HL-60 (cell line): ENCODE data around the gene DNAJC6.

Experiments used
- DNase-seq, 2 experiments: peaks; one replicate each; pipeline ENCODE4 v3.0.0-alpha.2; 2010 to 2020; ENCODE audit warnings: low read depth in 1 of 2, low spot score in 1 of 2
- H3K27ac ChIP-seq: fragments of 250-450 bp; sonication (Bioruptor Pico); replicated peaks from 2 replicates; pipeline ENCODE4 v1.5.1; 2020; ENCODE audit warnings: mild to moderate bottlenecking, moderate library complexity
- H3K27me3 ChIP-seq: fragments of 250-450 bp; sonication (Bioruptor Pico); 2 replicates; pipeline ENCODE4 v1.5.1; 2021; ENCODE audit warnings: mild to moderate bottlenecking, moderate library complexity; ENCODE audit not compliant: insufficient read depth, poor library complexity, severe bottlenecking
- H3K4me3 ChIP-seq: replicated peaks from 2 replicates; pipeline ENCODE4 v1.5.1; 2011; ENCODE audit warnings: mild to moderate bottlenecking, control low read depth, low read length; ENCODE audit not compliant: insufficient read depth
- GABPA ChIP-seq: IDR thresholded peaks from 2 replicates; pipeline ENCODE4 v1.6.1; 2012; ENCODE audit warnings: low read depth
- POLR2AphosphoS5 ChIP-seq: IDR thresholded peaks from 2 replicates; pipeline ENCODE4 v1.6.1; 2012; ENCODE audit warnings: low read depth
- SPI1 ChIP-seq: IDR thresholded peaks from 2 replicates; pipeline ENCODE4 v1.6.1; 2012; ENCODE audit warnings: low read depth, mild to moderate bottlenecking, borderline replicate concordance
- TF ChIP-seq, protein P1 (sequence below): IDR thresholded peaks from 2 replicates; pipeline ENCODE4 v1.6.1; 2012; ENCODE audit warnings: low read depth; ENCODE audit not compliant: insufficient replicate concordance
- TF ChIP-seq, protein P2 (sequence below): IDR thresholded peaks from one replicate; pipeline ENCODE4 v1.5.1; 2011; ENCODE audit warnings: low read length, control low read depth, inconsistent platforms; ENCODE audit not compliant: insufficient read depth

Gene DNAJC6

DNA sequence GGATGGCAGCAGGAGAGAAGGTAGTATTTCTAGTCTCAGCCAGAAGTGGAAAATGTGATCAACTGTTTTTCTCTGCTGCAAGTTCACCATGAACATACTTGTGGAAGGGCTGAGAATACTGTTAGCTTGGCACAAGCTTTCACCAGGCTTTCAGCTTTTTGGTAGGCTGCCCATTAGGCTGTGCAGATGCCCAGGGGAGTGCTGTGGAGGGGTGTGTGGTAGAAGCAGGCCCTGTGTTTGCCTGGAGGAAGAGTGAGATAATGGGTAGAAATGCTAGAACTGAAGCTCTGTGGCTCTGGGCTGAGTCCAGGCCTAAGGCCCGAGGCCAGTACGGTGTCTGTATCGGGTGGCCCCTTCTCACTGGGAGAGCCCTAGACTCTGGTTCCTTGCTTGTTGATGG is 9.8 kb downstream of the DNAJC6 start:
- TF ChIP-seq SPI1 = no peak
- TF ChIP-seq, protein P1, sequence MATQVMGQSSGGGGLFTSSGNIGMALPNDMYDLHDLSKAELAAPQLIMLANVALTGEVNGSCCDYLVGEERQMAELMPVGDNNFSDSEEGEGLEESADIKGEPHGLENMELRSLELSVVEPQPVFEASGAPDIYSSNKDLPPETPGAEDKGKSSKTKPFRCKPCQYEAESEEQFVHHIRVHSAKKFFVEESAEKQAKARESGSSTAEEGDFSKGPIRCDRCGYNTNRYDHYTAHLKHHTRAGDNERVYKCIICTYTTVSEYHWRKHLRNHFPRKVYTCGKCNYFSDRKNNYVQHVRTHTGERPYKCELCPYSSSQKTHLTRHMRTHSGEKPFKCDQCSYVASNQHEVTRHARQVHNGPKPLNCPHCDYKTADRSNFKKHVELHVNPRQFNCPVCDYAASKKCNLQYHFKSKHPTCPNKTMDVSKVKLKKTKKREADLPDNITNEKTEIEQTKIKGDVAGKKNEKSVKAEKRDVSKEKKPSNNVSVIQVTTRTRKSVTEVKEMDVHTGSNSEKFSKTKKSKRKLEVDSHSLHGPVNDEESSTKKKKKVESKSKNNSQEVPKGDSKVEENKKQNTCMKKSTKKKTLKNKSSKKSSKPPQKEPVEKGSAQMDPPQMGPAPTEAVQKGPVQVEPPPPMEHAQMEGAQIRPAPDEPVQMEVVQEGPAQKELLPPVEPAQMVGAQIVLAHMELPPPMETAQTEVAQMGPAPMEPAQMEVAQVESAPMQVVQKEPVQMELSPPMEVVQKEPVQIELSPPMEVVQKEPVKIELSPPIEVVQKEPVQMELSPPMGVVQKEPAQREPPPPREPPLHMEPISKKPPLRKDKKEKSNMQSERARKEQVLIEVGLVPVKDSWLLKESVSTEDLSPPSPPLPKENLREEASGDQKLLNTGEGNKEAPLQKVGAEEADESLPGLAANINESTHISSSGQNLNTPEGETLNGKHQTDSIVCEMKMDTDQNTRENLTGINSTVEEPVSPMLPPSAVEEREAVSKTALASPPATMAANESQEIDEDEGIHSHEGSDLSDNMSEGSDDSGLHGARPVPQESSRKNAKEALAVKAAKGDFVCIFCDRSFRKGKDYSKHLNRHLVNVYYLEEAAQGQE = no peak
- Histone ChIP-seq H3K4me3 (no peak overlapping the region), H3K27ac (no peak overlapping the region), H3K27me3 (peaks cover 4% of the 10 kb centered on the region)
- no peak for DNase-seq

GRCh38 chr1:65319754-65320153 is 10.4 kb downstream of the DNAJC6 start:
- H3K27ac ChIP-seq = no peak overlapping the region
- TF ChIP-seq GABPA = no peak
- TF ChIP-seq SPI1 = no peak
- TF ChIP-seq, protein P1 = no peak
- no peak for TF ChIP-seq POLR2AphosphoS5
- TF ChIP-seq, protein P2, sequence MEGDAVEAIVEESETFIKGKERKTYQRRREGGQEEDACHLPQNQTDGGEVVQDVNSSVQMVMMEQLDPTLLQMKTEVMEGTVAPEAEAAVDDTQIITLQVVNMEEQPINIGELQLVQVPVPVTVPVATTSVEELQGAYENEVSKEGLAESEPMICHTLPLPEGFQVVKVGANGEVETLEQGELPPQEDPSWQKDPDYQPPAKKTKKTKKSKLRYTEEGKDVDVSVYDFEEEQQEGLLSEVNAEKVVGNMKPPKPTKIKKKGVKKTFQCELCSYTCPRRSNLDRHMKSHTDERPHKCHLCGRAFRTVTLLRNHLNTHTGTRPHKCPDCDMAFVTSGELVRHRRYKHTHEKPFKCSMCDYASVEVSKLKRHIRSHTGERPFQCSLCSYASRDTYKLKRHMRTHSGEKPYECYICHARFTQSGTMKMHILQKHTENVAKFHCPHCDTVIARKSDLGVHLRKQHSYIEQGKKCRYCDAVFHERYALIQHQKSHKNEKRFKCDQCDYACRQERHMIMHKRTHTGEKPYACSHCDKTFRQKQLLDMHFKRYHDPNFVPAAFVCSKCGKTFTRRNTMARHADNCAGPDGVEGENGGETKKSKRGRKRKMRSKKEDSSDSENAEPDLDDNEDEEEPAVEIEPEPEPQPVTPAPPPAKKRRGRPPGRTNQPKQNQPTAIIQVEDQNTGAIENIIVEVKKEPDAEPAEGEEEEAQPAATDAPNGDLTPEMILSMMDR = no peak

DNA sequence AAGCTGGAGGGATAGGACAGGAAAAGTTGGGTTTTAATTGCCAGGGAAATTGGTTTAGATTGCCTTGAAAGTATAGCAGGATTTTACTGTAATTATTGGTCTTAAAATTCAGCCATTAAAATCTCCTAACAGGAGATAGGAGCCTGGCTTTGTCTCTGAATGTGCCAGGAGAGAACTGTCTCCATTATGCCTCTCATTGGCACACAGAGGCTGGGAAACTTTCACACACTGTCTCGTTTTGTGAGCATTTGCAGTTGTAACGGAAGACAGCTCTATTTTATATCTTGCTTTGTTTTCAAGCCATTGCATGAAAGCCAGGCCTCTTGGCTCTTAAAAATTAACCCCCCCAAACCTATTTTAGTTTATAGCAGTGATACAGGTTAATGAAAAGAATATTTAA is 12.5 kb downstream of the DNAJC6 start:
- TF ChIP-seq, protein P1 = no peak
- no peak for TF ChIP-seq POLR2AphosphoS5
- TF ChIP-seq, protein P2 = no peak
- TF ChIP-seq GABPA = no peak
- no peak for TF ChIP-seq SPI1
- Histone ChIP-seq H3K27ac (no peak overlapping the region), H3K27me3 (no peaks in the 10 kb centered on the region)

More at GRCh38 chr1:65319754-65320153, 10.4 kb downstream of the DNAJC6 start:
- Histone ChIP-seq H3K27me3 (peaks cover 4% of the 10 kb centered on the region), H3K4me3 (no peak overlapping the region)
- no peak for DNase-seq

DNA sequence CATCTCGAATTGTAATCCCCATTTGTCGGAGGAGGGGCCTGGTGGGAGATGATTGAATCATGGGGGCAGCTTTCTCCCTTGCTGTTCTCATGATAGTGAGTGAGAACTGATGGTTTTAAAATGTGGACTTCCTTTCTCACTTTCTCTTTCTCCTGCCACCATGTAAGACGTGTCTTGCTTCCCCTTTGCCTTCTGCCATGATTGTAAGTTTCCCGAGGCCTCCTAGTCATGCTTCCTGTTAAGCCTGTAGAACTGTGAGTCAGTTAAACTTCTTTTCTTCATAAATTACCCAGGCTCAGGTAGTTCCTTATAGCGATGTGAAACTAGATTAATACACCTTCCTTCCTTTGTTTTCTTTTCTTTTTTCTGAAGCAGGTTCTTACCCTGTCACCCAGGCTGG is 13.9 kb downstream of the DNAJC6 start:
- no peak for DNase-seq
- no peak overlapping the region for H3K4me3 ChIP-seq
- no peak for TF ChIP-seq GABPA
- TF ChIP-seq SPI1 = no peak
- TF ChIP-seq, protein P1 = no peak
- TF ChIP-seq, protein P2 = no peak
- TF ChIP-seq POLR2AphosphoS5 = no peak
- no peak overlapping the region for H3K27ac ChIP-seq
- no peaks in the 10 kb centered on the region for H3K27me3 ChIP-seq

More for the DNA sequence above, 12.5 kb downstream of the DNAJC6 start:
- H3K4me3 ChIP-seq = no peak overlapping the region
- DNase-seq = no peak
